ENCODE measurements around the gene CA5A. TPM values are rescaled to one million over a fixed set of nuclear protein-coding genes. Genes with fewer than 3 reads are reported as not detected.
A peak's percentile ranks its signal among the peaks of the same experiment; 100 is the strongest.

The CA5A gene
- polyA plus RNA-seq, 2 of the 4 experiments (the other 2 are of a cell fraction) = not detected

- ATAC-seq (peak; percentile 96 to 99), FAIRE-seq (no peak), DNase-seq (ENCODE audit: low read depth in 1 of 2, low spot score in 1 of 2) (peak; percentile 98 to 100)
- H3K4me2 ChIP-seq = peak within 1 kb of the TSS; percentile 98
- ChIA-PET POLR2A (interaction anchor here (0.5 to 1.2 kb wide), 8 partner anchors 11 to 619 kb away, joined by 3 to 9 read pairs (median 3); partner anchors contain the start of genes FBXO31 and ZC3H18), CTCF (interaction anchor here (1.0 to 1.3 kb wide), 3 partner anchors 10 to 172 kb away, joined by 3 to 4 read pairs (median 4); no protein-coding TSS in a partner anchor)
- no peaks in the 10 kb centered on the region for H3K9me3 ChIP-seq
- peaks cover 23% of the 10 kb centered on the region for H3K4me1 ChIP-seq
- peak within 1 kb of the TSS; percentile 98 for H3K4me3 ChIP-seq
- WGBS (ENCODE audit: missing lambda C conversion rate) = 2% methylated on average over 34 of the region's 73 CpGs
- peak within 1 kb of the TSS; percentile 95 to 96 for H3K27ac ChIP-seq
- TF ChIP-seq ATOH8 (CRISPR knock-in tag; IDR thresholded peaks at IDR 0.05; ENCODE audit: low read depth) (no peak; the same call in 1 of the 2 replicates), HDAC2 (IDR thresholded peaks at IDR 0.05) (no peak), E2F6 (IDR thresholded peaks at IDR 0.05; ENCODE audit: borderline replicate concordance, low read depth) (peak; percentile 84), TP53 (CRISPR knock-in tag; IDR thresholded peaks at IDR 0.05) (peak; percentile 76; the same call in 1 of the 2 replicates), USF2 (IDR thresholded peaks at IDR 0.05) (no peak), SMC3 (IDR thresholded peaks at IDR 0.05) (no peak), CBX8 (IDR thresholded peaks at IDR 0.05) (no peak), HOXA7 (CRISPR knock-in tag; IDR thresholded peaks at IDR 0.05) (no peak), EHMT2 (IDR thresholded peaks at IDR 0.05; ENCODE audit: low read depth) (no peak), SREBF2 (IDR thresholded peaks at IDR 0.05) (no peak), PHF8 (IDR thresholded peaks at IDR 0.05; ENCODE audit: borderline replicate concordance, low read depth) (peak; percentile 58), CEBPB (IDR thresholded peaks at IDR 0.05) (no peak), FOSL2 (IDR thresholded peaks at IDR 0.05) (no peak), FOSL2 (CRISPR knock-in tag; IDR thresholded peaks at IDR 0.05) (no peak), RFX5 (IDR thresholded peaks at IDR 0.05) (peak; percentile 57; the same call in 1 of the 2 replicates), NR3C1 (IDR thresholded peaks at IDR 0.05) (no peak), TFCP2L1 (CRISPR knock-in tag; IDR thresholded peaks at IDR 0.05) (no peak), CBX2 (IDR thresholded peaks at IDR 0.05; ENCODE audit: borderline replicate concordance, low read depth) (no peak), MYC (IDR thresholded peaks at IDR 0.05; ENCODE audit: borderline replicate concordance, low read length) (peak; percentile 48; the same call in 1 of the 2 replicates), POLR2AphosphoS2 (conservative IDR thresholded peaks at IDR 0.05; ENCODE audit: low read length) (no peak), EHF (CRISPR knock-in tag; IDR thresholded peaks at IDR 0.05) (no peak), ESRRA (IDR thresholded peaks at IDR 0.05; ENCODE audit: borderline replicate concordance, low read length) (no peak), CHD4 (IDR thresholded peaks at IDR 0.05; ENCODE audit: borderline replicate concordance) (no peak), PBX3 (IDR thresholded peaks at IDR 0.05) (peak; percentile 67), NFE2L2 (conservative IDR thresholded peaks at IDR 0.05; ENCODE audit: low read length) (no peak), ZC3H11A (IDR thresholded peaks at IDR 0.05) (peak; percentile 30; the same call in 1 of the 2 replicates), JUN (IDR thresholded peaks at IDR 0.05) (peak in 1 of 2 experiments; percentile 64; a peak in 2 of 5 replicates), MAX (IDR thresholded peaks at IDR 0.05) (peak; percentile 87), BHLHE40 (IDR thresholded peaks at IDR 0.05; ENCODE audit: low read depth, low read length) (no peak), HOXB5 (CRISPR knock-in tag; IDR thresholded peaks at IDR 0.05) (peak; percentile 67; the same call in 1 of the 2 replicates), EP300 (IDR thresholded peaks at IDR 0.05) (no peak), RAD21 (conservative IDR thresholded peaks at IDR 0.05 in 1 of 2, IDR thresholded peaks at IDR 0.05 in 1 of 2) (no peak), ZSCAN20 (CRISPR knock-in tag; IDR thresholded peaks at IDR 0.05) (no peak)
- TF ChIP-seq, protein P1, sequence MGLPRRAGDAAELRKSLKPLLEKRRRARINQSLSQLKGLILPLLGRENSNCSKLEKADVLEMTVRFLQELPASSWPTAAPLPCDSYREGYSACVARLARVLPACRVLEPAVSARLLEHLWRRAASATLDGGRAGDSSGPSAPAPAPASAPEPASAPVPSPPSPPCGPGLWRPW (IDR thresholded peaks at IDR 0.05) = no peak
- TF ChIP-seq, protein P2, sequence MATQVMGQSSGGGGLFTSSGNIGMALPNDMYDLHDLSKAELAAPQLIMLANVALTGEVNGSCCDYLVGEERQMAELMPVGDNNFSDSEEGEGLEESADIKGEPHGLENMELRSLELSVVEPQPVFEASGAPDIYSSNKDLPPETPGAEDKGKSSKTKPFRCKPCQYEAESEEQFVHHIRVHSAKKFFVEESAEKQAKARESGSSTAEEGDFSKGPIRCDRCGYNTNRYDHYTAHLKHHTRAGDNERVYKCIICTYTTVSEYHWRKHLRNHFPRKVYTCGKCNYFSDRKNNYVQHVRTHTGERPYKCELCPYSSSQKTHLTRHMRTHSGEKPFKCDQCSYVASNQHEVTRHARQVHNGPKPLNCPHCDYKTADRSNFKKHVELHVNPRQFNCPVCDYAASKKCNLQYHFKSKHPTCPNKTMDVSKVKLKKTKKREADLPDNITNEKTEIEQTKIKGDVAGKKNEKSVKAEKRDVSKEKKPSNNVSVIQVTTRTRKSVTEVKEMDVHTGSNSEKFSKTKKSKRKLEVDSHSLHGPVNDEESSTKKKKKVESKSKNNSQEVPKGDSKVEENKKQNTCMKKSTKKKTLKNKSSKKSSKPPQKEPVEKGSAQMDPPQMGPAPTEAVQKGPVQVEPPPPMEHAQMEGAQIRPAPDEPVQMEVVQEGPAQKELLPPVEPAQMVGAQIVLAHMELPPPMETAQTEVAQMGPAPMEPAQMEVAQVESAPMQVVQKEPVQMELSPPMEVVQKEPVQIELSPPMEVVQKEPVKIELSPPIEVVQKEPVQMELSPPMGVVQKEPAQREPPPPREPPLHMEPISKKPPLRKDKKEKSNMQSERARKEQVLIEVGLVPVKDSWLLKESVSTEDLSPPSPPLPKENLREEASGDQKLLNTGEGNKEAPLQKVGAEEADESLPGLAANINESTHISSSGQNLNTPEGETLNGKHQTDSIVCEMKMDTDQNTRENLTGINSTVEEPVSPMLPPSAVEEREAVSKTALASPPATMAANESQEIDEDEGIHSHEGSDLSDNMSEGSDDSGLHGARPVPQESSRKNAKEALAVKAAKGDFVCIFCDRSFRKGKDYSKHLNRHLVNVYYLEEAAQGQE (IDR thresholded peaks at IDR 0.05) = peak; percentile 95
Measured at GRCh38 chr16:87950765-87951551, 14.6 kb upstream of the CA5A start, which contains the start of gene BANP. TSS of gene BANP (plus strand) at chr16:87951434. CDS start at chr16:87975116, 23,682 bp downstream.

Data from A549 (cell line).